Peyer's patch (tissue), 4 donors: Measurements from ENCODE around the gene TTC27. TPM values are rescaled to one million over a fixed set of nuclear protein-coding genes. Genes with fewer than 3 reads are reported as not detected.
"Not testable (repeated sequence)": the region's sequence is repeated elsewhere in the genome, so short reads cannot be mapped to it uniquely, and the experiment has no call there.

ENCODE experiments used
- DNase-seq, 3 donors: peaks; one replicate each; pipeline ENCODE4 v3.0.0-alpha.2; 2017 to 2019
- H3K27ac ChIP-seq, 4 donors: fragments of 200-600 bp; sonication (generic); one replicate each; pipeline ENCODE4 v1.5.1; 2016 to 2019
- H3K27me3 ChIP-seq, 2 donors: fragments of 200-600 bp; sonication (generic); one replicate each; pipeline ENCODE4 v1.5.1; 2019
- H3K36me3 ChIP-seq, 3 donors: fragments of 200-600 bp; sonication (generic); one replicate each; pipeline ENCODE4 v1.5.1; 2016 to 2019
- H3K4me1 ChIP-seq, 4 donors: fragments of 200-600 bp; sonication (generic); one replicate each; pipeline ENCODE4 v1.5.1; 2016 to 2019
- H3K4me3 ChIP-seq, 4 donors: fragments of 200-600 bp; sonication (generic); 1 replicate in 3 of 4; 2 replicates in 1 of 4; pipeline ENCODE4 v1.5.1; 2016 to 2019; ENCODE audit warnings: mild to moderate bottlenecking in 1 of 4
- H3K9me3 ChIP-seq, 4 donors: fragments of 200-600 bp; sonication (generic); one replicate each; pipeline ENCODE4 v1.5.1; 2016 to 2019; ENCODE audit warnings: mild to moderate bottlenecking in 1 of 4
- POLR2A ChIP-seq, 2 donors: fragments of 450-650 bp; IDR thresholded peaks; one replicate each; pipeline ENCODE4 v1.5.1; 2017; ENCODE audit warnings: antibody characterized with exemption in 2 of 2, mild to moderate bottlenecking in 2 of 2, moderate library complexity in 2 of 2
- total RNA-seq, 4 donors: library from RNA; depleted of rRNA; stranded (reverse); fragments of >200 nt; gene quantifications; one replicate each; pipeline ENCODE4 v1.1.0, GENCODE V29; 2016
- TF ChIP-seq, protein P1 (sequence below), 6 experiments: fragments of 450-650 bp in 4 of 6; fragments of 200-600 bp in 2 of 6; sonication (generic) in 1 of 6; IDR thresholded peaks; one replicate each; pipeline ENCODE4 v1.5.1; 2017 to 2019; ENCODE audit warnings: antibody characterized with exemption in 6 of 6, mild to moderate bottlenecking in 3 of 6, moderate library complexity in 1 of 6

Gene TTC27
- total RNA-seq, 4 donors from 2014 or later, result 9.5 to 28.6 (median 12.4) TPM

DNA sequence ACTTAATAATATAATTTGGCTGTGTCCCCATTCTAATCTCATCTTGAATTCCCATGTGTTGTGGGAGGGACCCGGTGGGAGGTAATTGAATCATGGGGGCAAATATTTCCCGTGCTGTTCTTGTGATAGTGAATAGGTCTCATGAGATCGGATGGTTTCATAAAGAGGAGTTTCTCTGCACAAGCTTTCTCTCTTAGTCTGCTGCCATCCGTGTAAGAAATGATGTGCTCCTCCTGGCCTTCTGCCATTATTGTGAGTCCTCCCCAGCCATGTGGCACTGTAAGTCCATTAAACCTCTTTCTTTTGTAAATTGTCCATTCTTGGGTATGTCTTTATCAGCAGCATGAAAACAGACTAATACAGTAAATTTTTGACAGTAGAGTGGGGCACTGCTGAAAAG lies 216.4 kb downstream of the TTC27 start:
- Histone ChIP-seq H3K27me3 (no peaks in the 10 kb centered on the region), H3K27ac (no peak overlapping the region), H3K4me3 (no peak overlapping the region), H3K4me1 (no peaks in the 10 kb centered on the region), H3K36me3 (no peaks in the 10 kb centered on the region), H3K9me3 (peaks cover 0 to 4% (median 0%) of the 10 kb centered on the region in 4 donors)
- TF ChIP-seq, protein P1, sequence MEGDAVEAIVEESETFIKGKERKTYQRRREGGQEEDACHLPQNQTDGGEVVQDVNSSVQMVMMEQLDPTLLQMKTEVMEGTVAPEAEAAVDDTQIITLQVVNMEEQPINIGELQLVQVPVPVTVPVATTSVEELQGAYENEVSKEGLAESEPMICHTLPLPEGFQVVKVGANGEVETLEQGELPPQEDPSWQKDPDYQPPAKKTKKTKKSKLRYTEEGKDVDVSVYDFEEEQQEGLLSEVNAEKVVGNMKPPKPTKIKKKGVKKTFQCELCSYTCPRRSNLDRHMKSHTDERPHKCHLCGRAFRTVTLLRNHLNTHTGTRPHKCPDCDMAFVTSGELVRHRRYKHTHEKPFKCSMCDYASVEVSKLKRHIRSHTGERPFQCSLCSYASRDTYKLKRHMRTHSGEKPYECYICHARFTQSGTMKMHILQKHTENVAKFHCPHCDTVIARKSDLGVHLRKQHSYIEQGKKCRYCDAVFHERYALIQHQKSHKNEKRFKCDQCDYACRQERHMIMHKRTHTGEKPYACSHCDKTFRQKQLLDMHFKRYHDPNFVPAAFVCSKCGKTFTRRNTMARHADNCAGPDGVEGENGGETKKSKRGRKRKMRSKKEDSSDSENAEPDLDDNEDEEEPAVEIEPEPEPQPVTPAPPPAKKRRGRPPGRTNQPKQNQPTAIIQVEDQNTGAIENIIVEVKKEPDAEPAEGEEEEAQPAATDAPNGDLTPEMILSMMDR (IDR thresholded peaks at IDR 0.05), result no peak
- TF ChIP-seq POLR2A (IDR thresholded peaks at IDR 0.05), result no peak
- no peak for DNase-seq

GRCh38 chr2:32846274-32846673 lies 218.4 kb downstream of the TTC27 start:
- not testable (repeated sequence) for H3K27ac ChIP-seq, H3K9me3 ChIP-seq, H3K27me3 ChIP-seq, H3K4me1 ChIP-seq, DNase-seq, H3K4me3 ChIP-seq, H3K36me3 ChIP-seq

GRCh38 chr2:32847734-32848133 lies 219.9 kb downstream of the TTC27 start:
- no peak for DNase-seq
- H3K4me3 ChIP-seq, result no peak overlapping the region
- H3K4me1 ChIP-seq, result no peaks in the 10 kb centered on the region
- TF ChIP-seq, protein P1 (IDR thresholded peaks at IDR 0.05), result no peak
- TF ChIP-seq POLR2A (IDR thresholded peaks at IDR 0.05), result no peak
- H3K36me3 ChIP-seq, result no peaks in the 10 kb centered on the region
- peaks cover 0 to 4% (median 0%) of the 10 kb centered on the region in 4 donors for H3K9me3 ChIP-seq
- no peak overlapping the region for H3K27ac ChIP-seq
- H3K27me3 ChIP-seq, result no peaks in the 10 kb centered on the region

DNA sequence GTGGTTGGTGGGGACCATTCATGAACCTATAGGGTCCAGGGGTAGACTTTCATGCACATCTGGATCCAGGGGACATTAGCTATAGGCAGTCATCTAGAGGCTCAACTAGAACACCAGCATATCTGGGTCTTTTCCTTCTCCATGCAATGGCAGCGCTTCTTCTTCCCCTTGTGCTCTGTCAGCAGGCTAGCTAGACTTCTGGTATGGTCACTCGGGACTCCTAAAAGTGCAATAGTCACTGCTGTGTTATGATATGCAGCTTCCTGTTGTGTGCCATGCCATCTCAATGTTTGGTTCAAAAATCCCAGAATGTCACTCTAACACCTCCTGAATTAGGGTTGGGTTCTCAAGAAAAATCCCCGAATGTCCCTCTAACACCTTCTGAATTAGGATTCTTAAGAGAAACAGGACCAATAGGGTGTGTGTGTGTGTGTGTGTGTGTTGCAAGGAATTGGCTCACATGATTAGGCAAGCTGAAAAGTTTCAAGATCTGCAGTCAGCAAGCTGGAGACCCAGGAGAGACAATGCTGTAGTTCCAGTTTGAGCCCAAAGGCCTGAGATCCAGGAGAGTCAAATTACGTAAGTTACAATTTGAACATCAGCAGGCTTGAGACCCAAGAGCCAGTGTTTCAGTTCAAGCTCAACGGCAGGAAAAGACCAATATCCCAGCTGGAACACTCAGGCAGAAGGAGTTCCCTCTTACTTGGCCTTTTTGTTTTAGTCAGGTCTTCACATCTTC lies 221.8 kb downstream of the TTC27 start:
- no peak for DNase-seq
- Histone ChIP-seq H3K4me3 (no peak overlapping the region), H3K36me3 (no peaks in the 10 kb centered on the region), H3K4me1 (no peaks in the 10 kb centered on the region), H3K9me3 (peaks cover 0 to 4% (median 0%) of the 10 kb centered on the region in 4 donors), H3K27ac (no peak overlapping the region), H3K27me3 (no peaks in the 10 kb centered on the region)
- no peak for TF ChIP-seq POLR2A (IDR thresholded peaks at IDR 0.05)
- TF ChIP-seq, protein P1 (IDR thresholded peaks at IDR 0.05), result no peak

DNA sequence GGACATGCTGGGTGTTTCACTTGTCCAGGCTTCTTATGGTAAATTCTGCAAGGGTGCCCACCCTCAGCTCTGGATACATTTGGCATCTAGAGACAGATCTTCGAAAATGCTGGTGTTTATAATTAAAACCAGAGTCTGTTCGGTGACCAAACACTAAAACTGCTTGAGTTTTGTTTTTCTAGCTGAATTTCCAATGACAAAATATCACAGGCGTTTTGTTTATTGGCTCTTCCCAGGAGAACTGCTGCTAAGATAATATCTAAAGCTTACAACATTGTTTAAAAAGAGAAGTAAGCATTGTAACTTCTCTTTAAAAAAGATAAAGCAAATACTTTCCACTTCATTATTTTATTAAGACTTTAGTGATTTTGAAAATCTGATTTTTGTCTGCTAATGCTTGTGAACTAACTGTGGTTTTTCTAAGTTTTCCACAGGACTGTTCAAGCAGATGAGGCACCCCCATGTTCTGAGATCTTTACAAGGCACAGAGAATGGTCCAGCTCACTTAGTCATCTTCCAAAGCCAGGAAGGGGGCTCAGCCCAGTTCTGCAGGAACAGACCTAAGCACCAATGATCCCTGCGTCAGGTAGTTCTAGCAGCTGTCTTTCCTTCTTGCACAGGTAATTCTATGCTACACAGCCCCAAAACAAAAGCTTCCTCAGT lies 224.1 kb downstream of the TTC27 start:
- H3K4me1 ChIP-seq, result no peaks in the 10 kb centered on the region
- no peak for DNase-seq
- no peaks in the 10 kb centered on the region for H3K36me3 ChIP-seq
- no peaks in the 10 kb centered on the region for H3K27me3 ChIP-seq
- H3K9me3 ChIP-seq, result no peaks in the 10 kb centered on the region
- no peak overlapping the region for H3K27ac ChIP-seq
- no peak overlapping the region for H3K4me3 ChIP-seq
- TF ChIP-seq POLR2A (IDR thresholded peaks at IDR 0.05), result no peak
- TF ChIP-seq, protein P1 (IDR thresholded peaks at IDR 0.05), result no peak

GRCh38 chr2:32852856-32853255 lies 225.0 kb downstream of the TTC27 start:
- Histone ChIP-seq H3K36me3 (no peaks in the 10 kb centered on the region), H3K27me3 (no peaks in the 10 kb centered on the region), H3K4me3 (no peak overlapping the region), H3K4me1 (no peaks in the 10 kb centered on the region), H3K27ac (no peak overlapping the region), H3K9me3 (no peaks in the 10 kb centered on the region)
- TF ChIP-seq, protein P1 (IDR thresholded peaks at IDR 0.05), result no peak
- no peak for TF ChIP-seq POLR2A (IDR thresholded peaks at IDR 0.05)
- no peak for DNase-seq
